ENCODE results near the gene RALGAPA1.

Gene RALGAPA1

GRCh38 chr14:35761922-35762321 lies 47.2 kb downstream of the RALGAPA1 start:
- H3K79me2 ChIP-seq (ENCODE audit: control insufficient read depth, insufficient read depth, low read length, unreplicated experiment), result no peaks in the 10 kb centered on the region
- no peak overlapping the region for H3K27ac ChIP-seq (ENCODE audit: low read depth, low read length)
- H2AFZ ChIP-seq (ENCODE audit: low read length, unreplicated experiment), result no peak overlapping the region
- no peaks in the 10 kb centered on the region for H3K27me3 ChIP-seq (ENCODE audit: insufficient read depth, low read length)
- peaks cover 6% of the 10 kb centered on the region for H3K36me3 ChIP-seq (ENCODE audit: insufficient read depth, low read length)
- H3K4me3 ChIP-seq (ENCODE audit: low read depth, low read length), result no peak overlapping the region
- H3K4me1 ChIP-seq (ENCODE audit: control insufficient read depth, insufficient read depth, low read length, unreplicated experiment), result no peaks in the 10 kb centered on the region

GRCh38 chr14:35760143-35760542 lies 49.0 kb downstream of the RALGAPA1 start:
- H3K27ac ChIP-seq (ENCODE audit: low read depth, low read length), result no peak overlapping the region
- no peak overlapping the region for H3K4me3 ChIP-seq (ENCODE audit: low read depth, low read length)
- H3K27me3 ChIP-seq (ENCODE audit: insufficient read depth, low read length), result no peaks in the 10 kb centered on the region
- no peak overlapping the region for H2AFZ ChIP-seq (ENCODE audit: low read length, unreplicated experiment)
- H3K79me2 ChIP-seq (ENCODE audit: control insufficient read depth, insufficient read depth, low read length, unreplicated experiment), result no peaks in the 10 kb centered on the region
- peaks cover 10% of the 10 kb centered on the region for H3K36me3 ChIP-seq (ENCODE audit: insufficient read depth, low read length)
- H3K4me1 ChIP-seq (ENCODE audit: control insufficient read depth, insufficient read depth, low read length, unreplicated experiment), result no peaks in the 10 kb centered on the region

GRCh38 chr14:35758523-35759129 lies 50.5 kb downstream of the RALGAPA1 start:
- Histone ChIP-seq H3K27me3 (ENCODE audit: insufficient read depth, low read length) (no peaks in the 10 kb centered on the region), H3K79me2 (ENCODE audit: control insufficient read depth, insufficient read depth, low read length, unreplicated experiment) (no peaks in the 10 kb centered on the region), H3K4me3 (ENCODE audit: low read depth, low read length) (no peak overlapping the region), H3K36me3 (ENCODE audit: insufficient read depth, low read length) (peaks cover 23% of the 10 kb centered on the region), H3K27ac (ENCODE audit: low read depth, low read length) (no peak overlapping the region), H3K4me1 (ENCODE audit: control insufficient read depth, insufficient read depth, low read length, unreplicated experiment) (no peaks in the 10 kb centered on the region), H2AFZ (ENCODE audit: low read length, unreplicated experiment) (no peak overlapping the region)

GRCh38 chr14:35754671-35755070 lies 54.4 kb downstream of the RALGAPA1 start:
- H3K4me3 ChIP-seq (ENCODE audit: low read depth, low read length), result no peak overlapping the region
- H3K27ac ChIP-seq (ENCODE audit: low read depth, low read length), result no peak overlapping the region
- H3K27me3 ChIP-seq (ENCODE audit: insufficient read depth, low read length), result no peaks in the 10 kb centered on the region
- H3K36me3 ChIP-seq (ENCODE audit: insufficient read depth, low read length), result peaks cover 32% of the 10 kb centered on the region
- H2AFZ ChIP-seq (ENCODE audit: low read length, unreplicated experiment), result no peak overlapping the region
- H3K4me1 ChIP-seq (ENCODE audit: control insufficient read depth, insufficient read depth, low read length, unreplicated experiment), result no peaks in the 10 kb centered on the region
- H3K79me2 ChIP-seq (ENCODE audit: control insufficient read depth, insufficient read depth, low read length, unreplicated experiment), result no peaks in the 10 kb centered on the region

GRCh38 chr14:35752380-35752779 lies 56.7 kb downstream of the RALGAPA1 start:
- H3K36me3 ChIP-seq (ENCODE audit: insufficient read depth, low read length), result peaks cover 36% of the 10 kb centered on the region

GRCh38 chr14:35750202-35750904 lies 58.7 kb downstream of the RALGAPA1 start:
- Histone ChIP-seq H3K79me2 (ENCODE audit: control insufficient read depth, insufficient read depth, low read length, unreplicated experiment) (no peaks in the 10 kb centered on the region), H3K4me3 (ENCODE audit: low read depth, low read length) (no peak overlapping the region), H3K4me1 (ENCODE audit: control insufficient read depth, insufficient read depth, low read length, unreplicated experiment) (no peaks in the 10 kb centered on the region), H3K36me3 (ENCODE audit: insufficient read depth, low read length) (peaks cover 32% of the 10 kb centered on the region), H2AFZ (ENCODE audit: low read length, unreplicated experiment) (no peak overlapping the region), H3K27ac (ENCODE audit: low read depth, low read length) (no peak overlapping the region), H3K27me3 (ENCODE audit: insufficient read depth, low read length) (no peaks in the 10 kb centered on the region)

More at GRCh38 chr14:35752380-35752779, 56.7 kb downstream of the RALGAPA1 start:
- H3K4me3 ChIP-seq (ENCODE audit: low read depth, low read length), result no peak overlapping the region
- no peak overlapping the region for H3K27ac ChIP-seq (ENCODE audit: low read depth, low read length)
- H3K79me2 ChIP-seq (ENCODE audit: control insufficient read depth, insufficient read depth, low read length, unreplicated experiment), result no peaks in the 10 kb centered on the region
- H2AFZ ChIP-seq (ENCODE audit: low read length, unreplicated experiment), result no peak overlapping the region
- H3K27me3 ChIP-seq (ENCODE audit: insufficient read depth, low read length), result no peaks in the 10 kb centered on the region
- no peaks in the 10 kb centered on the region for H3K4me1 ChIP-seq (ENCODE audit: control insufficient read depth, insufficient read depth, low read length, unreplicated experiment)

- Histone ChIP-seq H3K79me2 (ENCODE audit: control insufficient read depth, insufficient read depth, low read length, unreplicated experiment) (no peaks in the 10 kb centered on the region), H3K4me3 (ENCODE audit: low read depth, low read length) (no peak overlapping the region), H3K4me1 (ENCODE audit: control insufficient read depth, insufficient read depth, low read length, unreplicated experiment) (no peaks in the 10 kb centered on the region), H3K27ac (ENCODE audit: low read depth, low read length) (no peak overlapping the region), H3K36me3 (ENCODE audit: insufficient read depth, low read length) (peaks cover 9% of the 10 kb centered on the region), H2AFZ (ENCODE audit: low read length, unreplicated experiment) (no peak overlapping the region), H3K27me3 (ENCODE audit: insufficient read depth, low read length) (no peaks in the 10 kb centered on the region)
These were observed 61.7 kb downstream of the RALGAPA1 start for GRCh38 chr14:35747379-35747778.

- no peak overlapping the region for H2AFZ ChIP-seq (ENCODE audit: low read length, unreplicated experiment)
- no peaks in the 10 kb centered on the region for H3K79me2 ChIP-seq (ENCODE audit: control insufficient read depth, insufficient read depth, low read length, unreplicated experiment)
- H3K27ac ChIP-seq (ENCODE audit: low read depth, low read length), result no peak overlapping the region
- no peaks in the 10 kb centered on the region for H3K4me1 ChIP-seq (ENCODE audit: control insufficient read depth, insufficient read depth, low read length, unreplicated experiment)
- no peak overlapping the region for H3K4me3 ChIP-seq (ENCODE audit: low read depth, low read length)
- no peaks in the 10 kb centered on the region for H3K27me3 ChIP-seq (ENCODE audit: insufficient read depth, low read length)
- H3K36me3 ChIP-seq (ENCODE audit: insufficient read depth, low read length), result peaks cover 6% of the 10 kb centered on the region
These were observed 66.7 kb downstream of the RALGAPA1 start for GRCh38 chr14:35742442-35742841.

GRCh38 chr14:35742032-35742371 lies 67.1 kb downstream of the RALGAPA1 start:
- Histone ChIP-seq H3K27ac (ENCODE audit: low read depth, low read length) (no peak overlapping the region), H3K79me2 (ENCODE audit: control insufficient read depth, insufficient read depth, low read length, unreplicated experiment) (no peaks in the 10 kb centered on the region), H3K4me1 (ENCODE audit: control insufficient read depth, insufficient read depth, low read length, unreplicated experiment) (no peaks in the 10 kb centered on the region), H3K27me3 (ENCODE audit: insufficient read depth, low read length) (no peaks in the 10 kb centered on the region), H2AFZ (ENCODE audit: low read length, unreplicated experiment) (no peak overlapping the region), H3K36me3 (ENCODE audit: insufficient read depth, low read length) (peaks cover 4% of the 10 kb centered on the region; the same call in 1 of the 2 replicates), H3K4me3 (ENCODE audit: low read depth, low read length) (no peak overlapping the region)

GRCh38 chr14:35741345-35742031 lies 67.6 kb downstream of the RALGAPA1 start:
- H3K36me3 ChIP-seq (ENCODE audit: insufficient read depth, low read length), result peaks cover 4% of the 10 kb centered on the region; the same call in 1 of the 2 replicates
- H2AFZ ChIP-seq (ENCODE audit: low read length, unreplicated experiment), result no peak overlapping the region
- no peak overlapping the region for H3K4me3 ChIP-seq (ENCODE audit: low read depth, low read length)
- H3K79me2 ChIP-seq (ENCODE audit: control insufficient read depth, insufficient read depth, low read length, unreplicated experiment), result no peaks in the 10 kb centered on the region
- H3K4me1 ChIP-seq (ENCODE audit: control insufficient read depth, insufficient read depth, low read length, unreplicated experiment), result no peaks in the 10 kb centered on the region
- no peak overlapping the region for H3K27ac ChIP-seq (ENCODE audit: low read depth, low read length)
- H3K27me3 ChIP-seq (ENCODE audit: insufficient read depth, low read length), result no peaks in the 10 kb centered on the region

- Histone ChIP-seq H3K4me3 (ENCODE audit: low read depth, low read length) (no peak overlapping the region), H3K79me2 (ENCODE audit: control insufficient read depth, insufficient read depth, low read length, unreplicated experiment) (no peaks in the 10 kb centered on the region), H3K36me3 (ENCODE audit: insufficient read depth, low read length) (peaks cover 8% of the 10 kb centered on the region), H2AFZ (ENCODE audit: low read length, unreplicated experiment) (no peak overlapping the region), H3K27me3 (ENCODE audit: insufficient read depth, low read length) (no peaks in the 10 kb centered on the region), H3K4me1 (ENCODE audit: control insufficient read depth, insufficient read depth, low read length, unreplicated experiment) (no peaks in the 10 kb centered on the region), H3K27ac (ENCODE audit: low read depth, low read length) (no peak overlapping the region)
These were observed 68.9 kb downstream of the RALGAPA1 start for GRCh38 chr14:35740215-35740614.

Measured in ACC112 (cell line).